CD4-positive, alpha-beta T cell (primary cell): ENCODE results near the gene TMED9. TPM values are rescaled to one million over a fixed set of nuclear protein-coding genes. Genes with fewer than 3 reads are reported as not detected.

Experiments used
- ATAC-seq: fragments of 200-7000 bp; cut with Tn5 transposase; one replicate; pipeline ENCODE4 v1.10.0; 2022; ENCODE audit warnings: mild to moderate bottlenecking; ENCODE audit not compliant: poor library complexity
- CTCF ChIA-PET: fragments of 350-600 bp; sonication (Branson Sonifier 250); formaldehyde crosslinking; loops from one replicate; lab custom pipeline; 2021; ENCODE audit warnings: antibody characterized with exemption, inconsistent platforms; lab: Charles Lee
- POLR2A ChIA-PET: fragments of 350-600 bp; sonication (Branson Sonifier 250); formaldehyde crosslinking; loops from one replicate; lab custom pipeline; 2021; ENCODE audit warnings: antibody characterized with exemption, inconsistent platforms; lab: Charles Lee
- DNase-seq, 14 experiments: peaks; one replicate each; pipeline ENCODE4 v3.0.0-alpha.2; 2013 to 2020; ENCODE audit warnings: mixed read lengths in 2 of 14
- H3K27ac ChIP-seq, 2 donors: one replicate each; pipeline versions ENCODE4 v1.5.1 to v1.7.0; 2013; ENCODE audit warnings: low read length in 2 of 2, low read depth in 1 of 2, mild to moderate bottlenecking in 1 of 2
- H3K27me3 ChIP-seq, 2 experiments: 1 replicate in 1 of 2; 2 replicates in 1 of 2; pipeline versions ENCODE4 v1.6.1 to v1.7.0; 2013; ENCODE audit warnings: low read length in 2 of 2, control low read depth in 1 of 2, mild to moderate bottlenecking in 1 of 2, moderate library complexity in 1 of 2; ENCODE audit not compliant: insufficient read depth in 2 of 2, control insufficient read depth in 1 of 2
- H3K36me3 ChIP-seq: one replicate; pipeline ENCODE4 v1.6.1; 2013; ENCODE audit warnings: low read length, control low read depth; ENCODE audit not compliant: insufficient read depth
- H3K4me1 ChIP-seq: one replicate; pipeline ENCODE4 v1.6.1; 2013; ENCODE audit warnings: low read length, control low read depth; ENCODE audit not compliant: insufficient read depth
- H3K4me3 ChIP-seq: one replicate; pipeline ENCODE4 v1.5.1; 2013; ENCODE audit warnings: mild to moderate bottlenecking, low read length, moderate library complexity
- H3K9me3 ChIP-seq, 2 experiments: 1 replicate in 1 of 2; 2 replicates in 1 of 2; pipeline versions ENCODE4 v1.6.1 to v1.7.0; 2013; ENCODE audit warnings: low read length in 2 of 2, mild to moderate bottlenecking in 2 of 2, control low read depth in 1 of 2, moderate library complexity in 1 of 2; ENCODE audit not compliant: control insufficient read depth in 1 of 2, insufficient read depth in 1 of 2
- H3K27ac Mint-ChIP-seq: one replicate; pipeline ENCODE4 v1.8.0; 2020; ENCODE audit warnings: mixed read lengths
- H3K27me3 Mint-ChIP-seq: one replicate; pipeline ENCODE4 v1.8.0; 2021; ENCODE audit warnings: mixed read lengths
- H3K36me3 Mint-ChIP-seq: one replicate; pipeline ENCODE4 v1.8.0; 2021; ENCODE audit warnings: low read depth, mixed read lengths
- H3K4me1 Mint-ChIP-seq: one replicate; pipeline ENCODE4 v1.8.0; 2021; ENCODE audit warnings: low read depth, mixed read lengths
- H3K4me3 Mint-ChIP-seq: one replicate; pipeline ENCODE4 v1.8.0; 2020; ENCODE audit warnings: mild to moderate bottlenecking, mixed read lengths
- H3K9me3 Mint-ChIP-seq: one replicate; pipeline ENCODE4 v1.8.0; 2020; ENCODE audit warnings: mixed read lengths
- intact Hi-C, 2 experiments: fragments of 100-400 bp; cut with DNase I in 1 of 2; cut with micrococcal nuclease in 1 of 2; formaldehyde crosslinking; loops; one replicate each; pipeline versions ENCODE4 v1.15.1 to v1.9.0; 2023 to 2025; cut with DNase I, micrococcal nuclease
- total RNA-seq, 174 experiments: library from RNA in 2 of 174; stranded (reverse) in 2 of 174; gene quantifications; one replicate each; pipeline ENCODE4 v1.2.3 and lab custom pipeline; 2021 to 2026
- TF ChIP-seq, protein P1 (sequence below): fragments of 200-600 bp; IDR thresholded peaks from one replicate; pipeline ENCODE4 v1.8.0; 2022; ENCODE audit warnings: antibody characterized with exemption, mild to moderate bottlenecking

TMED9 gene
- total RNA-seq, 2 experiments from 2014 or later, result 42.7 to 47.8 TPM

DNA sequence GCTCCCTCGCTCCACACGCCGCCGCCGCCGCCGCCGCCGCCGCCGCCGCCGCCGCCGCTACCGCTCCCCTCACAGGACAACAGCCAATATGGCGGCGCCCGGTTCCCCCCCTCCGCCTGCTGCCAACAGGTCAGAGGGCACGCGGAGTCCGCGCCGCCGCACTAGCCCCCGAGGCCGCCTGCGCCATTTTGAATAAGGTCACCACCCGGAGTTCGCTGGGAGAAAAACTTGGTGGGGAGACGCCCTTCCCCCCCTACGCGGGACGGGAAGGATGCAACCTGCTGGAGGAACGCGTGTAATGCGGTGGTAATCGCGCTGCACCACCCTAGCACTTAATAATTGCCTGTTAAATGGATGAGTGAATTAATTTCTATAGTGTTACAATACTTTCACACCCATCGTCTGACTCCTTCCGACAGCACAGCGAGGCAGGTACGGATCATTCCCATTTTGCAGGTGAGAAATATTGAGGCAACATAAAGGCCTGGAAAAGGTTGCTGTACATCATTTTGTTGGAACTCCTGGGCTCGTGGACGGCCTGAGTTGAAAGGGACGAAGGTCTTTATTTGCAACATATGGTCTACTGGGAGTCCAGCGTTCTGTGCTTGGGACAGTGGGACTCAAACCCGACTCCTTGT is 37.4 kb upstream of the TMED9 start, which contains the start of gene FAM193B:
Gene FAM193B (minus strand): TSS at position 90 of the 638 bp plus-strand sequence. CDS start 105 bp downstream, outside the sequence.
- intact Hi-C loops, result loop anchor here in 1 of 2 experiments (2.0 to 5.0 kb wide), 5 partner anchors 36 to 1167 kb away; partner anchors contain the start of genes B4GALT7, DDX41, HIGD2A and HNRNPAB
- Mint-ChIP-seq H3K27me3 (no peaks in the 10 kb centered on the region), H3K27ac (peak within 1 kb of the TSS; percentile 71), H3K36me3 (peaks cover 25% of the 10 kb centered on the region), H3K4me3 (peak within 1 kb of the TSS; percentile 96), H3K4me1 (peaks cover 44% of the 10 kb centered on the region), H3K9me3 (no peaks in the 10 kb centered on the region)
- Histone ChIP-seq H3K4me1 (peaks cover 30% of the 10 kb centered on the region), H3K4me3 (peak within 1 kb of the TSS; percentile 81), H3K27ac (no peak within 1 kb of the TSS), H3K9me3 (no peaks in the 10 kb centered on the region), H3K36me3 (peaks cover 12% of the 10 kb centered on the region), H3K27me3 (no peaks in the 10 kb centered on the region)
- POLR2A ChIA-PET, result no interaction called here
- CTCF ChIA-PET, result no interaction called here
- ATAC-seq, result peak; percentile 99
- TF ChIP-seq, protein P1, sequence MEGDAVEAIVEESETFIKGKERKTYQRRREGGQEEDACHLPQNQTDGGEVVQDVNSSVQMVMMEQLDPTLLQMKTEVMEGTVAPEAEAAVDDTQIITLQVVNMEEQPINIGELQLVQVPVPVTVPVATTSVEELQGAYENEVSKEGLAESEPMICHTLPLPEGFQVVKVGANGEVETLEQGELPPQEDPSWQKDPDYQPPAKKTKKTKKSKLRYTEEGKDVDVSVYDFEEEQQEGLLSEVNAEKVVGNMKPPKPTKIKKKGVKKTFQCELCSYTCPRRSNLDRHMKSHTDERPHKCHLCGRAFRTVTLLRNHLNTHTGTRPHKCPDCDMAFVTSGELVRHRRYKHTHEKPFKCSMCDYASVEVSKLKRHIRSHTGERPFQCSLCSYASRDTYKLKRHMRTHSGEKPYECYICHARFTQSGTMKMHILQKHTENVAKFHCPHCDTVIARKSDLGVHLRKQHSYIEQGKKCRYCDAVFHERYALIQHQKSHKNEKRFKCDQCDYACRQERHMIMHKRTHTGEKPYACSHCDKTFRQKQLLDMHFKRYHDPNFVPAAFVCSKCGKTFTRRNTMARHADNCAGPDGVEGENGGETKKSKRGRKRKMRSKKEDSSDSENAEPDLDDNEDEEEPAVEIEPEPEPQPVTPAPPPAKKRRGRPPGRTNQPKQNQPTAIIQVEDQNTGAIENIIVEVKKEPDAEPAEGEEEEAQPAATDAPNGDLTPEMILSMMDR, result no peak
- peak; percentile 93 to 97 (median 95) for DNase-seq

DNA sequence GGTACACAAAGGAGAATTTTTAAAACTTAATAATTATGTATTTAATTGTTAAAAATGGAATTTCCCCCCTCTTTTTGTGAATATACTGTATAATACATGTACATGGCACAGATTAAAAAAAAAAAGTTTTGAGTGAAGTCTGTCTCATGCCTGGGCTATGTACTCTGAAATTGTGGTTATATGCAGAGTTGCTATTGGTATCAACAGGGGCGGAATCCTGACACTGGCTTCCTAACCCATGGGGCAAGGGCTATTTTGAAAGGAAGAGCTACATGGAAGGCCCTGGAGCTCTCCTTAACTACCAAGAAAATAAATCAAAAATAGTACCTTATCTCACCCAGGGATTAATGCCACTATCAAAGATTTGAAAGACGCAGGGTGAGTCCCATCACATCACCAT is 36.8 kb upstream of the TMED9 start:
- H3K36me3 Mint-ChIP-seq, result peaks cover 23% of the 10 kb centered on the region
- CTCF ChIA-PET, result no interaction called here
- peaks cover 9% of the 10 kb centered on the region for H3K36me3 ChIP-seq
- ATAC-seq (no peak), DNase-seq (no peak)
- no peak overlapping the region for H3K27ac ChIP-seq
- no peaks in the 10 kb centered on the region for H3K27me3 Mint-ChIP-seq
- H3K9me3 Mint-ChIP-seq, result no peaks in the 10 kb centered on the region
- peak overlapping the region; percentile 96 for H3K4me3 Mint-ChIP-seq
- peak overlapping the region; percentile 71 for H3K27ac Mint-ChIP-seq
- intact Hi-C loops, result loop anchor here in 1 of 2 experiments (2.0 to 5.0 kb wide), 4 partner anchors 36 to 1168 kb away; partner anchors contain the start of genes B4GALT7, DDX41, HIGD2A and NOP16
- POLR2A ChIA-PET, result no interaction called here
- H3K4me1 ChIP-seq, result peaks cover 30% of the 10 kb centered on the region
- TF ChIP-seq, protein P1, result no peak
- no peaks in the 10 kb centered on the region for H3K9me3 ChIP-seq
- H3K4me3 ChIP-seq, result peak overlapping the region; percentile 67
- peaks cover 44% of the 10 kb centered on the region for H3K4me1 Mint-ChIP-seq
- H3K27me3 ChIP-seq, result no peaks in the 10 kb centered on the region

DNA sequence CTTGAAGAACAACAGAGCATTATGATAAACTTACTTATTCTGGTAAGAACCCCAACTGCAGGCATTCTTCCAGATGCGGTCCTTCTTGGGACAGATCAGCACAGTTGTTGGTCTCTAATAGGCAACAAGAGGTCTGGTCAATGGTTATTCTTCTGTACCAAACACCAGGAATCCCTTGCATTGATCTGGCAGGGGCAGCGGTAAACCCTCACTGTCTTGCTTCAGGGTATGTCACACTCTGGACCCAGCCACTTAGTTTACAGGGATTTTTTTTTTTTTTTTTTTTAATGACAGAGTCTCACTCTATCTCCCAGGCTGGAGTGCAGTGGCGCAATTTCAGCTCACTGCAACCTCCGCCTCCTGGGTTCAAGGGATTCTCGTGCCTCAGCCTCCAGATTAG is 36.3 kb upstream of the TMED9 start:
- POLR2A ChIA-PET, result no interaction called here
- Mint-ChIP-seq H3K4me1 (peaks cover 44% of the 10 kb centered on the region), H3K27me3 (no peaks in the 10 kb centered on the region), H3K27ac (no peak overlapping the region), H3K4me3 (peak overlapping the region; percentile 96), H3K36me3 (peaks cover 20% of the 10 kb centered on the region), H3K9me3 (no peaks in the 10 kb centered on the region)
- ATAC-seq (no peak), DNase-seq (no peak)
- H3K4me1 ChIP-seq, result peaks cover 30% of the 10 kb centered on the region
- CTCF ChIA-PET, result interaction anchor here (0.7 kb wide), 2 partner anchors 10 to 54 kb away, joined by 3 to 4 read pairs; no protein-coding TSS in a partner anchor
- no peaks in the 10 kb centered on the region for H3K27me3 ChIP-seq
- intact Hi-C loops, result loop anchor here in 1 of 2 experiments (2.0 to 5.0 kb wide), 4 partner anchors 35 to 1168 kb away; partner anchors contain the start of genes B4GALT7, DDX41, HIGD2A and NOP16
- no peaks in the 10 kb centered on the region for H3K9me3 ChIP-seq
- H3K4me3 ChIP-seq, result no peak overlapping the region
- H3K36me3 ChIP-seq, result peaks cover 4% of the 10 kb centered on the region
- TF ChIP-seq, protein P1, result no peak
- H3K27ac ChIP-seq, result no peak overlapping the region
